Urinary bladder (tissue), 4 donors: Measurements from ENCODE around the gene DCAKD. TPM values are rescaled to one million over a fixed set of nuclear protein-coding genes. Genes with fewer than 3 reads are reported as not detected.
"Not testable (repeated sequence)": the region's sequence is repeated elsewhere in the genome, so short reads cannot be mapped to it uniquely, and the experiment has no call there.

Experiments used
- DNase-seq: peaks from one replicate; pipeline ENCODE4 v3.0.0-alpha.2; 2015; ENCODE audit errors: extremely low spot score
- H3K27ac ChIP-seq: one replicate; pipeline ENCODE4 v1.5.1; 2013; ENCODE audit warnings: low read depth, mild to moderate bottlenecking, moderate library complexity
- H3K36me3 ChIP-seq: one replicate; pipeline ENCODE4 v1.6.1; 2013; ENCODE audit warnings: mild to moderate bottlenecking, moderate library complexity; ENCODE audit not compliant: insufficient read depth
- H3K4me1 ChIP-seq: one replicate; pipeline ENCODE4 v1.6.1; 2013; ENCODE audit warnings: mild to moderate bottlenecking, moderate library complexity; ENCODE audit not compliant: insufficient read depth
- H3K4me3 ChIP-seq: one replicate; pipeline ENCODE4 v1.5.1; 2013; ENCODE audit warnings: low read depth, low read length
- WGBS: extraction: QIAGEN DNeasy Blood & Tissue Kit; methylation state at CpG from one replicate; pipeline ENCODE4 v1.1.7; 2013; 5-methylcytosine and 5-hydroxymethylcytosine counted together
- polyA plus RNA-seq: library from polyadenylated mRNA; stranded (reverse); fragments of 200-250 nt; gene quantifications from one replicate; pipeline ENCODE4 v1.2.3, GENCODE V29; 2013
- total RNA-seq: library from RNA; depleted of rRNA; stranded (reverse); fragments of >200 nt; gene quantifications from one replicate; pipeline ENCODE4 v1.2.3, GENCODE V29; 2014
- donor health status: healthy with polysubstance abuse.
- donor health status: healthy.

The DCAKD gene
- total and polyA plus RNA-seq, 2 donors = 26.5 to 39.4 TPM

GRCh38 chr17:45052052-45052772, 780 bp upstream of the DCAKD start:
- H3K27ac ChIP-seq = peak overlapping the region; percentile 88
- 13% methylated on average over 36 of the region's 36 CpGs for WGBS
- H3K4me1 ChIP-seq = peaks cover 2% of the 10 kb centered on the region
- DNase-seq = no peak
- H3K36me3 ChIP-seq = no peaks in the 10 kb centered on the region
- peak overlapping the region; percentile 30 for H3K4me3 ChIP-seq

- H3K36me3 ChIP-seq, DNase-seq, H3K4me1 ChIP-seq, H3K27ac ChIP-seq: not testable (repeated sequence)
- 10% methylated on average over 2 of the region's 54 CpGs for WGBS
- peak overlapping the region; percentile 30 for H3K4me3 ChIP-seq
Measured at GRCh38 chr17:45051720-45052051, 254 bp upstream of the DCAKD start.

DNA sequence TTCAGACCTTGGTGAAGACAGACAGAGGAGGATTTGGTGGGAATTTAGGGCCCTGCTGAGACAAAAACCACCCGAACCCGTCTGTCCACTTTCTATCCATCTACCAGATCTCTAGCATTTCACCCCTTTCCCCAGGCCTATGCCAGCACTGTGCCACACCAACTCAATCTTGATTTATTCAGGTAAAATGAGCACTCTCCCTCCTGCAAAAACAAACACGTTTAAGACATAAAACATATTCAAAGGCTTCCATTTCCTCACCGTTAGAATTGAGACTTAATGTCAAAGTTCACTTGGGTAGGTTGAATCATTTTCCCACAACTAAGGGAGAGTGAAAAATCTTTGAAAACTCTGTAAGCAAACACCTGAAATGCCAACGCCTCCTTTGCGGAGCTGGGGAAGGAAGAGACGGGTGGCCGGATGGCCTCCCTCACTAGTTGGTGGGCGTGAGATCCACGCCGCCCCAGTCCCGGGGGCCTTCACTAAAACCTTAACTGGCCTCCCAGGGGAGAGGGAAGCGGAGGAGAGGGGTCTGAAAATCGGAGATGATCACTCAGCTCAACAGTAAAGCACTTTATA, 862 bp downstream of the DCAKD start:
- Histone ChIP-seq H3K4me1 (peaks cover 2% of the 10 kb centered on the region), H3K36me3 (no peaks in the 10 kb centered on the region), H3K4me3 (peak overlapping the region; percentile 43), H3K27ac (peak overlapping the region; percentile 92)
- WGBS = 4% methylated on average over 14 of the region's 14 CpGs
- peak; percentile 70 for DNase-seq

- Histone ChIP-seq H3K36me3 (no peaks in the 10 kb centered on the region), H3K27ac (no peak overlapping the region), H3K4me1 (peaks cover 2% of the 10 kb centered on the region), H3K4me3 (no peak overlapping the region)
- no peak for DNase-seq
- 89% methylated on average over 8 of the region's 8 CpGs for WGBS
Measured at GRCh38 chr17:45048795-45049563, 2.5 kb downstream of the DCAKD start.

DNA sequence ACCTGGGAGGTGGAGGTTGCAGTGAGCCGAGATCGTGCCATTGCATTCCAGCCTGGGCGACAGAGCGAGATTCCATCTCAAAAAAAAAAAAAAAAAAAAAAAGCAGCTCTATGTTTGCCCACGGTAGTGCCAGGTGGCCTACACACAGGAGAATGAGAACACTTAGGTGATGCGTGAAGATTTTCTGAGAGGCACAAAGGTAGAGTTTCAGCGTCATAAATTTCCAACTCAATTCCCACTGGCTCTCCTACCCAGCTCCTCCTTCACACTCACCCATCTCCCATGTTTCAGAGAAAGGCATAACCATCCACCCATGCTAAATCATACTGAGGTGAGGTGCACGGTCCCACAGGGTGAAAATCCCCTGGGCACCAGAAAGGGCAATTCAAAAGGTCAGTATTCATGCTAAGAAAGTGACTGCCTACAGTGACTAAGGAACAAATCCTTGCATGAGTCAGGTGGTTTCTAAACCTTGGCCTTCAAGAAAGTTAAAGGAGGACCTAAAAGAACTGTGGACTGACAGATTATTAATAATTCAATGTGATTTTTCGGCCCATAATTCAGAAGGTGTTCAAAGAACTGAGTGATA, 4.8 kb downstream of the DCAKD start:
- H3K27ac ChIP-seq = peak overlapping the region; percentile 68
- no peak for DNase-seq
- WGBS = 89% methylated on average over 9 of the region's 9 CpGs
- no peak overlapping the region for H3K4me3 ChIP-seq
- no peaks in the 10 kb centered on the region for H3K36me3 ChIP-seq
- H3K4me1 ChIP-seq = peaks cover 4% of the 10 kb centered on the region

GRCh38 chr17:45043813-45044540, 7.5 kb downstream of the DCAKD start:
- peaks cover 3% of the 10 kb centered on the region for H3K4me1 ChIP-seq
- WGBS = 76% methylated on average over 18 of the region's 18 CpGs
- no peaks in the 10 kb centered on the region for H3K36me3 ChIP-seq
- H3K27ac ChIP-seq = peak overlapping the region; percentile 82
- no peak overlapping the region for H3K4me3 ChIP-seq
- no peak for DNase-seq

DNA sequence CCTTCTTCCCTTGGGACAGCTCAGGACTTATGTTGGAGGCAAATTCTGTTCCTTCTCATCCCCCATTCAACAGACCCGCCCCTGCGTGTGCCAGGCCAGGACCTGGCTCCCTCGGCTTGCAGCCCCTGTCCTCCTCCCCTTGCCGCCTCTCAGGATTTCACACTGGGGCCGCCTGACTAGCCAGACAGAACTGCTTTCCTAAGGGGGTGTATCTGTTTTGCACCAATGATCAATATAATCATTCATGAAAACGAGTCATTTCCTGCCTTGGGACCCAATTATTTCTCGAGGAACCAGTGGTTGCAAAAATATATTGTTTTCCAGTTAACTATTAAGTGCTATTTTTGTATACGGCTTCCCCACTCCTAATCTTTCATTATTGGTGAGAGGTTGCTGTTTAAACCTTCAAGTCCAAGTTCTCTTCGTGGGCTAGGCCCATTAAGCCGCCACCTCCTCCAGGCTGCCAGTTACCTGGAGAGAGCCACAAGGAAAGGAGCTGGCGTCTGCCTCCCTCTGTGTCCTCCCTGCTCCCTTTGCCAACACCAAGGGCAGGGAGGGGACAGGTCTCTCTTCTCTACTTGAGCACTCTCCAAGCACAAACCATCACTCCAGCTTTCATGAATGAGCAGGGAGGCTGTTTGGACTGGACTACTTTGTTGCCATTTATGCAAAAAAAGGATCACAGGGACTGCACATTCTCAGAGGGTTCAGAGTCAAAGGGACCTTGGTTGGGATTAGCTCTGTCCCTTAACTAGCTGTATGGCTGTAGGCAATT, 8.9 kb downstream of the DCAKD start:
- DNase-seq = no peak
- H3K36me3 ChIP-seq = no peaks in the 10 kb centered on the region
- WGBS = 82% methylated on average over 11 of the region's 11 CpGs
- no peak overlapping the region for H3K27ac ChIP-seq
- peaks cover 3% of the 10 kb centered on the region for H3K4me1 ChIP-seq
- no peak overlapping the region for H3K4me3 ChIP-seq

GRCh38 chr17:45040459-45040858, 11.0 kb downstream of the DCAKD start:
- Histone ChIP-seq H3K36me3 (no peaks in the 10 kb centered on the region), H3K4me1 (peaks cover 3% of the 10 kb centered on the region), H3K27ac (no peak overlapping the region), H3K4me3 (no peak overlapping the region)
- no peak for DNase-seq
- 67% methylated on average over 4 of the region's 4 CpGs for WGBS

- H3K36me3 ChIP-seq = no peaks in the 10 kb centered on the region
- H3K27ac ChIP-seq = no peak overlapping the region
- 56% methylated on average over 13 of the region's 13 CpGs for WGBS
- DNase-seq = no peak
- H3K4me1 ChIP-seq = peaks cover 3% of the 10 kb centered on the region
- no peak overlapping the region for H3K4me3 ChIP-seq
Measured at GRCh38 chr17:45038728-45039634, 12.5 kb downstream of the DCAKD start.

- 69% methylated on average over 3 of the region's 3 CpGs for WGBS
Measured at GRCh38 chr17:45036691-45037090, 14.7 kb downstream of the DCAKD start.

DNA sequence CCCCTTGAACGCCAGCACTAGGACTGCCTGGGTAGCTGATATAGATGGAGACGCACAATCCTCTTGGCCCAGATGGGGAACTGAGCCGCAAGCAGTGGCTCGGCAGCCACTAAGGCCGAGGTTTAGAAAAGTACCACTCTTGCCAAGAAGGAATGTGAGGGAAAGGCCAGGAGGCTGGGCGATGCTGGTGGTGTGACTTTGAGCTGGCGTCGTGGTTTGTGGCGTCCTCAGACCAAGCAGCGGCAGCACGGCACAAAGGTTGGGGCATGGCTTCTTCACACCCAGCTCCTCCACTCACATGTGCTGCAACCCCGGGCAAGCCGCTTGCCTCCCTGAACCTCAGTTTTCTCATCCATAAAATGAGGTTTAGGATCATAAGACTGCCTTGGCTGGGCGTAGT, 15.6 kb downstream of the DCAKD start:
- H3K4me3 ChIP-seq = no peak overlapping the region

More at GRCh38 chr17:45036691-45037090, 14.7 kb downstream of the DCAKD start:
- H3K36me3 ChIP-seq = no peaks in the 10 kb centered on the region
- DNase-seq = no peak
- no peak overlapping the region for H3K4me3 ChIP-seq
- H3K27ac ChIP-seq = no peak overlapping the region
- H3K4me1 ChIP-seq = peaks cover 2% of the 10 kb centered on the region

DNA sequence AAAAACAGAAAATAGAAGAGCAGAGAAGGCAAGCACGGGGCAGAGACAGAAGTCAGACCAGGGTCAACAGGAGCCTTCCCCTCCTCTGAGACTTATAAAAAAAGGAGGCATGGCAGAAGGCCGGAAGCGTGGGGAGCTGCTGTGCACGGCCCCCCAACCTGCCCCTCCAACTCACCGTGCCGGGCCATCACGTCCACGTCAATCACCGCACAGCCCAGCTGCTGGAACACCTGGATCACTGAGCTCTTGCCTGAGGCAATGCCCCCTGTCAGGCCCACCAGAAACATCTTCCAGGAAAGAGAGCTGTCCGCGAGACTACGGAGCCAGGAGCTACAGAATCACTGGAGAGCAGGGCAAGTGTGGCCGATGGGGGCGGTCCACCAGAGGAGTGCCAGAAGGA, 16.8 kb downstream of the DCAKD start:
- no peaks in the 10 kb centered on the region for H3K36me3 ChIP-seq
- H3K27ac ChIP-seq = no peak overlapping the region
- no peak for DNase-seq
- no peak overlapping the region for H3K4me3 ChIP-seq
- no peaks in the 10 kb centered on the region for H3K4me1 ChIP-seq
- 92% methylated on average over 14 of the region's 14 CpGs for WGBS

More for the DNA sequence above, 15.6 kb downstream of the DCAKD start:
- Histone ChIP-seq H3K36me3 (no peaks in the 10 kb centered on the region), H3K4me1 (peaks cover 2% of the 10 kb centered on the region), H3K27ac (no peak overlapping the region)
- 92% methylated on average over 14 of the region's 14 CpGs for WGBS
- no peak for DNase-seq
